Stimulated activated CD8-positive, alpha-beta memory T cell treated with anti-CD3 and anti-CD28 coated beads, Interleukin-12 subunit alpha, Interleukin-12 subunit beta, amount 100 ng/mL, for 24 hours (primary cell): ENCODE data around the gene MBOAT2.
"Not testable (repeated sequence)": the region's sequence is repeated elsewhere in the genome, so short reads cannot be mapped to it uniquely, and the experiment has no call there.

ENCODE experiments used
- DNase-seq: peaks from one replicate; pipeline ENCODE4 v3.0.0-alpha.2; 2020; ENCODE audit errors: extremely low read depth

MBOAT2 gene

DNA sequence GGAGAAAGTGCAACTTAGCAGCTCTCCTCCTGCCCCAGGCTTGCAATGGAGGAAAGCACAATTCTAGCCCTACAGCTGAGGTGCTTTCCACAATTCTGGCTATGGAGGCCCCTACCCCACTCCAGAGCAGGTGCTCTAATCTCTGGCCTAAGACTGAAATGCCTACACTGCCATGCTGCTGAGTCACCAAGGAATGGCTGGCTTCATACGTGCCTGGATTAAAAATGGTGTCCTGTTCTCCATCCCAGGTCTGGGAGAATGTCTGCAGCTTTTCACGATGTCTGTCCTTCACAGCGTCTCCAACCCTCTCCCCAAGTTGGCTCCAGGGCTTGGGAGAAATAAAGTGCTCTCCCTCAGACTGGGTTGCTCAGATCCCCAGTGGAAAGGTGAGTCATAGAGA, 48.5 kb downstream of the MBOAT2 start:
- no peak for DNase-seq

DNA sequence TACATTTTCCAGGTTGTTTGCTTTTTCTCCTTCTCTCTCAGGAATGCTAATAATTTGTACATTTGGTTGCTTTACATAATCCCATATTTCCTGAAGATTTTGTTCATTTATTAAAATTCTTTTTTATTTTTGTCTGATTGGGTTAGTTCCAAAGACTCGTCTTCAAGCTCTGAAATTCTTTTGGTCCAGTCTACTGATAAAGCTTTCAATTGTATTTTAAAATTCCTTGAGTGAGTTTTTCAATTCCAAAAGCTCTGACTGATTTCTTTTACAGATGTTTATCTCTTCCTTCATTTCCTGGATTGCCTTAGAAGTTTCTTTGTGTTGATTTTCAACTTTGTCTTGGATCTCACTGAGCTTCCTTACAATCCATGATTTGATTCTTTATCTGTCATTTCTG, 50.0 kb downstream of the MBOAT2 start:
- no peak for DNase-seq

GRCh38 chr2:8939486-8940114, 63.9 kb downstream of the MBOAT2 start:
- no peak for DNase-seq

DNA sequence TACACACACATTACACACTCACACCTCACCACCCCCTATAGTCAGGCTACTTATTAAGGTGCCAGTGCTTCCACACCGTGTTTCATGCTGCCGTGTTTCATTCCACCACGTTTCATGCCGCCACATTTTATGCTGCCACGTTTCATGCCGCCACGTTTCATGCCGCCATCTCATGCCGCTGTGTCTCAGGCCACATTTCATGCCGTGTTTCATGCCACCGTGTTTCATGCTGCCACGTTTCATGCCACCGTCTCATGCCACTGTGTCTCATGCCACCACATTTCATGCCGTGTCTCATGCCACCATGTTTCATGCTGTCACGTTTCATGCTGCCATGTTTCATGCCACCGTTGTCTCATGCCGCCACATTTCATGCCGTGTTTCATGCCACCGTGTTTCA, 65.1 kb downstream of the MBOAT2 start:
- no peak for DNase-seq

DNA sequence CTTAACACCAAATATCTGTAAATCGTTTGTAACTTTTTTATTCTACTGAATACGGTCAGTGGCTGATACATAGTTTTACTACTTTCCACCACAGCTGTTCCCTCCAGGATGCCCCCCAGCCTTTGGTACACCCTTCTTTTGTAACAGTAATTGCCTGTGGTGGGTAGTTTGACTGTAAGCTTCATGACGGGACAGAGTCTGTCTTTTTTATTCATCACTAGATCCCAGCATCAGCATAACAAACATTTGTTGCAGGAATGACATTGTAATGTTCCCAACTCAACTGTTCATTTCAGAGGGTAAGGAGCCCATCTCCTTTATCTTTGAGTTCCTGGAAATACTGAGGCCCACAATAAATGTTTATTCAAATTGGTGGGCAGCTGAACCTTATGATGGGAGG, 67.5 kb downstream of the MBOAT2 start:
- DNase-seq, result no peak

DNA sequence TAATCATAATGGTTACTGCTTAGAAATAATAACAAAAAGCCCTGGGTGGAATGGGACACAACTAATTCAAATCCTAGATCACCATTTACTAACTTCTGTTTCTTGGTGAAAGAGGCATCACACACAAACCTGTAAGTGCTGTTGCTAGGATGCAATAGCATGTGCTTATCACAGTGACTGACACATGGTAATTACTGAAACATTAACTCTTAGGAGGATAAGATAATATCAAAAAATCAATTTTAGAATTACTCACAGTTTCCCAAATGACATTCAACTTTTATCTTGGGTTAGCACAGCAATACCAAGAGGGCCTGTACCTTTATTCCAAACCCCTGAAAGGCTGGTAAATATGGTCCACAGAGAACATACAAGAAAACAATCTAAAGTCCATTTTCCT, 69.1 kb downstream of the MBOAT2 start:
- no peak for DNase-seq

- no peak for DNase-seq
These were observed 70.8 kb downstream of the MBOAT2 start for GRCh38 chr2:8932702-8933101.

- DNase-seq, result not testable (repeated sequence)
These were observed 73.3 kb downstream of the MBOAT2 start for GRCh38 chr2:8930185-8930584.

GRCh38 chr2:8929128-8929527, 74.4 kb downstream of the MBOAT2 start:
- no peak for DNase-seq

GRCh38 chr2:8927510-8928455, 75.7 kb downstream of the MBOAT2 start:
- DNase-seq, result no peak

DNA sequence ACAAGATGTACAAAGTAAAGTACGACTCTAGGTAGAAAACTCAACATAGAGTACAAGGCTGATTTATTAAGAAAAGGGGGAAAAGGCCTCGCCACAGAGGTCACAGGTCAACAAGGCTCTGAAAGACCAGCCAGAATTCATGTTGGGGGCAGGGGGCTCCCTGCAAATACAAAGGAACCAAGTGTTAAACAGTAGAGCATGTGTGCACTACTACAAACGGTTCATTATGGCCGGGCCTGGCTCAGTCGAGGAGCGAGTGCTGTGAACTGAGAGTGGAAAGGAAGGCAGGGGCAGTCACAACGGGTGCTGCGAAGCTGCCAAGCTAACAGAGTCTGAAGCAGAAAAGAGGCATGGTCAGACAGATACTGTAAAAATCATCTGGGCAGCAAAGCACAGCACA, 77.1 kb downstream of the MBOAT2 start:
- no peak for DNase-seq

GRCh38 chr2:8925411-8925810, 78.1 kb downstream of the MBOAT2 start:
- no peak for DNase-seq

- no peak for DNase-seq
These were observed 80.3 kb downstream of the MBOAT2 start for GRCh38 chr2:8923183-8923582.

DNA sequence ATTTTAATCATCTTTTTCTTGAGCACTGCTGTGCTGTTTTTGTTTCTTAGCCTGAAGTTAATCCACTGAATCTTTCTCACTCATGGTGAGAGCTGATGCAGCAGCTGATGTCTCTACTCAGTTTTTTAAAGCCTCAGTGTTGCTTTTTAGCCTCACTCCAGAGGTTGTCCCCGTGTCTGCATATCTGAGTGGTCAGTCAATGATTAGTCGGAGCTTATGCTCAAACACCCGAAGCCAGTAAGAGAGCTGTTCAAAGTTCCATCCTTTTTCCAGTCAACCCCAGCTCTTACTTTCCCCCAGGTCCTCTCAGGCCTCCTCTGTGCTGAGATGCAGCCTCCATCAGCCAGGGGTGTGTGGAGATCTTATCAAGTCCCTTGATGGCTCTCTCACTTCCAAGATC, 81.1 kb downstream of the MBOAT2 start:
- no peak for DNase-seq

- no peak for DNase-seq
These were observed 85.1 kb downstream of the MBOAT2 start for GRCh38 chr2:8918412-8918811.

DNA sequence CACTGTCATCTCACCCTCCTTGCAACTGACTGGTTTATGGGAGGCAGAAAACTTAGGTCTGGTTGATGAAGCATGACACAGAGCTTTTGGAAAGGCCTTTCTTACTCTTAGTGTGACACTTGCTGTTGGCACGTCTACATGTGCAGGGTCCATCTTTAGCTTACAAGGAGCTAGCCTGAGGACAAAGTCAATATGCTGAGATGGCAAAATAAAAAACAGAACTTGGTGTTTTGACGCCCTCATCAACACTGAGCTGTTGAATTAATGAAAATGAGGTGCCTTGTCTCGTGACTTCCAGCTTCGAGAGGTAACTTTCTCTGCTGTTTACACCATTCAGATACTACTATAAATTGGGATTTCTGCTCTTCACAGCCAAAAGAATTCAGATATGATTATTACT, 87.5 kb downstream of the MBOAT2 start:
- DNase-seq, result no peak

GRCh38 chr2:8913767-8914166, 89.7 kb downstream of the MBOAT2 start:
- DNase-seq, result not testable (repeated sequence)

DNA sequence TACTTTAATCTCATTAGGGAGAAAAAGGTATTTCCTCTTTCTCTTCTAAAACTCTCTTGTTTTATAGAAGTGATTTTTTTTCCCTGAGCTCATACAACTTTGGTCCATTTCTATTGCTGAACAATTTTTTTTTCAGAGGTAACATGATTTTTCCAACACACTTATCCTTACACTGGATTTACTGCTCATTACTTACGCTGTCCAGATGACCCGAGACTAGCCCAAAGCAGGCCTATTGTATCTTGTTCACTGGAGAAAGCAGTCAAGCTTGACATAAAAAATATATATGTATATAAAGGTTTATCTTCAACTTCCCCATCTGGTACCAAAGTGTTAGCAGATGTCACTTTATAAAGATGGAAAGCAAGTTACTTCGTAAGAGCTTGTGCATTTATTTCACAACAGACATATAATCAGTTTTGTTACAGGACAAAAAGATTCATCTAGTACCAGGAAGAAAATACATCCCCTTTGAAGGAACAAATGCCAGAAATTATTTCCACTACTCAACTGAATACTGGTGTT, 95.7 kb downstream of the MBOAT2 start:
- no peak for DNase-seq

- DNase-seq, result not testable (repeated sequence)
These were observed 99.6 kb downstream of the MBOAT2 start for GRCh38 chr2:8903924-8904323.

DNA sequence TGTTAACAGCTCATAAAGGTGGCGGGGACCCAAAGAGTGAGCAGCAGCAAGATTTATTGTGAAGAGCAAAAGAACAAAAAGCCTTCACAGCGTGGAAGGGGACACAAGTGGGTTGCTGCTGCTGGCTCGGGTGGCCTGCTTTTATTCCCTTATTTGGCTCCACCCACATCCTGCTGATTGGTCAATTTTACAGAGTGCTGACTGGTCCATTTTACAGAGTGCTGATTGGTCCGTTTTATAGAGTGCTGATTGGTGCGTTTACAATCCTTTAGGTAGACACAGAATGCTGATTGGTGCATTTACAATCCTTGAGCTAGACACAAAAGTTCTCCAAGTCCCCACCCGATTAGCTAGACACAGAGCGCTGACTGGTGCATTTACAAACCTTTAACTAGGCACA, 100.7 kb downstream of the MBOAT2 start:
- not testable (repeated sequence) for DNase-seq

DNA sequence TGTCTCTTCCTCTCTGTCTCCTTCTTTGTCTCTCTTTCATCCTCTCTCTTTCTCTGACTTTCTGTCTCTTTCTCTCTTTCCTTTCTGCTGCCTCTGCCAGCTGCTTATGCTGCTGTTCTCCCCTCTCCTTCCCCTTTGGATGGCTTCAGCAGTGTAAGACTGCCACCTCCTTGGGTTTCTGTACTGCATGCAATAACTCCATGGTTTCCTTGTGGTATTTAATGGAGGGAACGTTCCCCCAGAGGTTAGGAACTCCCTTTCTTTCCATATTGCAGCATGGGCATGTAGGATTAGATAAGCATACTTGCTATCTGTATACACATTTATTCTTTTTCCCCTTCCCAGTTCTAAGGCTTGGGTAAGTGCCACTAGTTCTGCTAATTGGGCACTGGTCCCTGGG, 106.3 kb downstream of the MBOAT2 start:
- DNase-seq, result not testable (repeated sequence)

GRCh38 chr2:8896671-8897070, 106.8 kb downstream of the MBOAT2 start:
- not testable (repeated sequence) for DNase-seq
